ENCODE measurements around the gene RAB28.

GRCh38 chr4:13515268-13515667 is 31.1 kb upstream of the RAB28 start:
- no peak for TF ChIP-seq USF2 (CRISPR knock-in tag; IDR thresholded peaks at IDR 0.05)
- TF ChIP-seq ZNF317 (CRISPR knock-in tag; IDR thresholded peaks at IDR 0.05; ENCODE audit: borderline replicate concordance, low read depth), result no peak
- TF ChIP-seq CTCF (IDR thresholded peaks at IDR 0.05), result no peak
- no peak for TF ChIP-seq PRRX2 (CRISPR knock-in tag; IDR thresholded peaks at IDR 0.05)
